GM19455 (cell line): ENCODE measurements around the gene THBS3.
"Not testable (repeated sequence)": the region's sequence is repeated elsewhere in the genome, so short reads cannot be mapped to it uniquely, and the experiment has no call there.

ENCODE experiments used
- ATAC-seq: cut with Tn5 transposase; IDR thresholded peaks from one replicate; pipeline ENCODE4 v1.9.1; 2021; ENCODE audit not compliant: unreplicated experiment

Gene THBS3

DNA sequence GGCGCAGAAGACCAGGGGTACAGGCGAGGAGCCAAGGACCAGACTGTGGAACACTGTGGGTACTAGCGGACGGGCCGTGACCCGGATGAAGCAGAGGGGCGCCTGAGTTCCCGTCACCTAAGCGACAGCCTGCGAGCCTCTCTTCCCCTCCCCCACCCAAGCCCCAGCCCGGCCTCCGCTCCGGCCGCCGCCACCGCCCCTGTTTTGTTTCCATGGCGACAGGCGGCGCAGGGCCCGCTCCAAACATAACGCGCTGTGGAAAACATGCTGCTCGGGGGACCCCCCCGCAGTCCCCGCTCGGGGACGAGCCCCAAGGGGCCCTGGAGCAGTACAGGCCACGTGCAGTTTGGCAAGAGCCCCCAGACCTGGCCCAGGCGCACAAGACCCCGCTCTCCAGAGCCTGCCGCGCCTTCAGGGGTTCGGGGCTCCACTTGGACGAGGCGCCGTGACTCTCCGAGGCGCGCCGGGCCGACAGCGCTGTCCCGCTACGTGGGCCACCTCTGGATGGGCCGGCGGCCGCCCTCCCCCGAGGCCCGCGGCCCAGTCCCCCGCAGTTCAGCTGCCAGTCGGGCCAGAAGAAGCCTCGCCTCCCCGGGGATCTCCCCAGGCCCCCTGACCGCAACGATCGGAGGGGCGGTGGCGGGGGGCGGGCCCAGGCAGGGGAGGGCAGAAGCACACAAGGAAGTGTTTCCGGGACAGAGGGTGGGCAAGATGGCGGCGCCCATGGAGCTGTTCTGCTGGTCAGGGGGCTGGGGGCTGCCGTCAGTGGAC lies 1.0 kb upstream of the THBS3 start, which contains the start of gene MTX1:
Gene MTX1 (plus strand): TSS at position 155 of the 771 bp plus-strand sequence. CDS start 110 bp downstream, at position 265.
- peak; percentile 76 for ATAC-seq

DNA sequence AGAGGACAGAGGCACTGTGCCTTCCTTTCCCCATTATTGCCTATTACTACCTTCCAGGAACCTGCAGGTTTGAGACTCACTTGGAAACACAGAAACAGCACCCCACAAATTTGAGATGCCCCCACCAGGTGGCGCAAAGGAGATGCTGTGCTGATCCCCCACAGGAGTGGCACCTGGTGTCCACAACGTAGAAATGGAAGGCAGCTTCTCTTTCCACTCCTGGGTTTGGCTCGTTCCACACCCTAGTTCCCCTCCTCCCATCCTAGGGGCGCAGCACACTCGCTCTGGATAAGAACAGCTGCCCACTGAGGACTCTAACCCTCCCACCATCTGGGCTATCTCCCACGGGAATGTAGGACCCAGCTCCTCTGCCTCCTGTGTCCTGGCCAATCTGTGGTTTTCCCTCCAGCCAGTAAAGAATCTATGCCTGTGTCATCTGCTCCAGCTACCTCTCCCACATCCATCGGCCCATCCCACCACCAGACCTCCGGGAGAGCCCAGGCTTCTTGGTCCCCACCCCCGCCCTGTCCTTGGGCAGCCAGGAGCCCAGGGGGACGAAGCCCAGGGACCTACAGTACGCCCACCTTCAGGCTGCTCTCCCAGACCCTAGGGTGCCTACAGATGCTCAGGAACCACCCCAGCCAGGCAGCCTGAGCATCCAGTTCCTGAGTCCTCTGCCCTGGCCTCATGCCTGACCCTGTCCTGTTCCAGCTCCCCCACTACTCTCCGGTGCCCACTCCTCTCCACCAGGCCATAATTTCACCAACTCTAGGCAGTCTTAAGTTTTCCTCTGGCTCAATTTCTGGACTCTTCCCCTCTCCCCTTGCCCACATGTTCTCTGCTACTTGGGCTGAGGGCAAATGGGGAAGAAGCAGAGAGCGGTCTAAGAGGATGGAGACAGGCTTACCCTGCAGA lies 549 bp downstream of the THBS3 start:
- ATAC-seq: no peak

DNA sequence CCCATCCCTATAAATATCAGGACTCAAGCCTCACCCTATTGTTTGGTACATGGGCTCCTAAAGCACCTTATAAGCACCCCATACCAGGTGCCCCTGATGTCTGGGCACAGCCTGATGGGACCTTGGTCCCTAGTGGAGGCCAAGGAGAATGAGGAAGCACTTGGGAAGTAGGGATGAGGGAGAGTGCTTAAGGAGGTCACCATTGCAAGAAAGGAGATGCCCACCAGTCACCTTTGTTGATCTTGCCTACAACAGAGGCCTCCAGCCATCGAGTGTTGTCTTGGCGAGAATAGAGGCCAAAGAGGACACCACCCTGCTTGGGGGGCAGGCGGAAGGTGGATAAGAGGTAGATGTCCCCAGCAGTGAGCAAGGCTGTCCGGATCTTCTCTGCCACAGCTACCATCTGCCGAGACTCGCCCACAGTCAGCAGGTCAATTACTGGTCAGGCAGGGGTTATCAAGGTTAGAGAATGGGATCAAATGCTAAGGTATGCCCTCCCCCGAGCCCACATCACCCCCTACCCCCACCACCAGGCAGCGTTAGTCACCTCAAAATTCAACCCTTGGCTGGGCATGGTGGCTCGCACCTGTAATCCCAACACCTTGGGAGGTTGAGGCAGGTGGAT lies 1.6 kb downstream of the THBS3 start:
- ATAC-seq: no peak

DNA sequence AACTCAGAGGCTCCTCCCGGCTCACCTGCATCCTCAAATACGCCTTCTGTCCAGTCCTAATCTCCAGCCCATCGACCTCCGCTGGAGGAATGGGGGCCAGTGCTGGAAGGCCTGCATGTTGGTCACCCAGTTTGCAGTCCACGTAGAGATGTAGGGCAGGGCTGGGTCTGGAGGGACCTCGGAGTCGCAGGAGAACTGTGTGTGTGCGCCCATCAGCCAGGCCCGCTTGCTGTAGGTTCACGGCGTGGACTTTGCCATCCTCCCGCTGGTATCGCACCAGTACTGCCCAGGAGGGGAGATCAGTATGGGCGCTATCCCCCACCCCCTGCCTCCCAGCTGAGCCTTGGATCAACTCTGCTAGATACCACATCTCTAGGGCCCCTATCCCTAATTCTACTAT lies 2.7 kb downstream of the THBS3 start:
- ATAC-seq: no peak

DNA sequence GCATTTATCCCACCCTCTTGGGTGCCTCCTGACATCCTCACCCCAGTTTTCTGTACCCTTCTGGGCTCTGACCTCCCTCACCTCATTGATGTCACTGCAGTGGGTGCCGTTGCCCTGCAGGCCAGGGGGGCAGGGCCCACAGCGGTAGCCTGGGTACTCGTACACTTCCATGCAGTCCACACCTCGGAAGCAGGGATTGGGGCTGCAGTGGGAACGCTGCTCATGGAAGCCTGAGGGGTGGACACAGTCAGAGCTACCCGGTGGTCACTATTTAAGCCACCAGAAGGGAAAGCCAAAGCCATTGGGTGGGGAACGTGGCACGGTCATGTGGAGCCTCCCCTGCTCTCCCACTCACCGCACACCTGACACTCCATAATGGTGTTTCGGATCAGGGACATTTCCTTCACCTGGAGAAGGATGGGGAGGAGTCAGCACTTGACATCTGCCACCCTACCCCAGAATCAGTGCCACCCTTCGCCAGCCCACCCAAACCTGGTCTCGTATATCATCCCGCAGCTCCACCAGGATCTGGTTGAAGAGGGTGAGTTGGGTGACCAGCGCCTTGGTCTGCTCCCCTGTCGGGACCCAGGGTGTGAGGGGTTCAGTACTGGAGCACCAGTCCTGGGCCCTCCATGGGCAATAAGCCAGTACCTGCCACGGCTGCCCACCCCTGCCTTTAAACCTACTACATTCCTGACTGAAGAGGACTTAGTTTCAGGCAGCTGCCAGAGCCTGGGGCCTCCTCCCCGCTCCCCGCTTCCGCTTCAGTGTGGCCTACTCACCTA lies 4.8 kb downstream of the THBS3 start:
- no peak for ATAC-seq

DNA sequence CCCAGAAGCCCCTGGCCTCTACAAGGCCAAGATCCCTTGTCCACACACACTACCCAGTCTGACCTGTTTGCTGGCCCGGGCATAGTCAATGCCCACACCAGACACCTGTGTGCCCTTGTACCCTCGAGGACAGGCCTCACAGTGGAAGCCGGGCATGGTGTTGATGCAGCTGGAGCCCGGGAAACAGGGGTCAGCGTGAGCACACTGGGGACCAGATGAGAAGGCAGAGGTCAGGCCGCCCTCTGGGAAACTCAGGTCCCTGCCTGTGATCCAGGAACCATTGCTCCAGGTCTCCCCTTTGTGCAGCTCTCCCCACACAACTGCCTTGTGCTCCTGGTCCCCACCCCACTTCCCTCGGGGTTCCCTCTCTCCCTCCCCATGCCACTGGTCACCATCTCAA lies 5.5 kb downstream of the THBS3 start:
- no peak for ATAC-seq

DNA sequence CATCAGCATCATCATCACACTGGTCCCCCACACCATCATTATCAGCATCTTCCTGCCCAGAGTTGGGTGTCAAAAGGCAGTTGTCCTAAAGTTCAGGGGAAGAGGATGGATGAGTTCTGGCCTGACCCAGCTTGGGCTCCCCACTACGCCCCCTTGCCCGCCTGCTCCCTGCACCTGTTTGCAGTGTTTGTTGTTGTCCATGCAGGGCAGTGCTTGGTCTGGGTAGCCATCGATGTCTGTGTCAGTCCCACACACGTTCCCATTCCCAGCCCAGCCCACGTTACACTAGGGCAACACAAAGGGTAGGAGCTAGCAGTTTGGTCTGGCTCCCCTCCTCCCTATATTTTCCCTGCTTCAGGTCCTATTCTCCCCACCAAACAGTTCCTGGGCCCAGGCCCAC lies 6.8 kb downstream of the THBS3 start:
- no peak for ATAC-seq

DNA sequence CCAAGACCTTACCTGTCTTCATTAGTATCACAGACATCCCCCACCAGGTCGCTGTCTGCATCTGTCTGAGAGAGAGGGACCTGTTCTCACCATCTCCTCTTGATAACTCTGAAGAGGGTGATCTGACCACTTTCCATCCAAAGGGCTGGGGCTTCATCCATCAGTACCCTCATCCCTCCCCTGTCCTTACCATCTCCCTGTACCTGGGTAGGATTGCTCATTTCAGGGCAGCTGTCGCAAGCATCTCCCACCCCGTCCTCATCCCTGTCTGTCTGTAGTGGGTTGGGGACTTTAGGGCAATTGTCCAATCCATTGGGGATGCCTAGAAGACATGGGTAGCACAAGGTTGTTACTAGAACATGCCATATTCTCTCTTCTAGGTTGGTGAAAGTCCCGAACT lies 7.9 kb downstream of the THBS3 start:
- no peak for ATAC-seq

DNA sequence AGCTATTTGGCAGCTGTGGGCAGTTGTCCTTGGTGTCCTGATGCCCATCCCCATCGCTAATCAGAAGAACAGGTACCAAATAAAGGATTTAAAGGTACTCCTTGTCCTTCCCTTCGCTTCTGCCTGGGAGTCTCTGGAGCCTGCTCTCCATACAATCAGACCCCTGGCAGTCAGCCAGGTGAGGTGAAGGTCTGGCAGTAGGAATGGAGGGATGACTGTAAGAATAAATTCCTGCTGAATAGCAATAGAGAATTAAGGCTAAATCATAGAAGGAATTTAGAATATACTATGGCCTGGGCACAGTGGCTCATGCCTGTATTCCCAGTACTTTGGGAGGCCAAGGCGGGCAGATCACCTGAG lies 9.2 kb downstream of the THBS3 start:
- no peak for ATAC-seq

DNA sequence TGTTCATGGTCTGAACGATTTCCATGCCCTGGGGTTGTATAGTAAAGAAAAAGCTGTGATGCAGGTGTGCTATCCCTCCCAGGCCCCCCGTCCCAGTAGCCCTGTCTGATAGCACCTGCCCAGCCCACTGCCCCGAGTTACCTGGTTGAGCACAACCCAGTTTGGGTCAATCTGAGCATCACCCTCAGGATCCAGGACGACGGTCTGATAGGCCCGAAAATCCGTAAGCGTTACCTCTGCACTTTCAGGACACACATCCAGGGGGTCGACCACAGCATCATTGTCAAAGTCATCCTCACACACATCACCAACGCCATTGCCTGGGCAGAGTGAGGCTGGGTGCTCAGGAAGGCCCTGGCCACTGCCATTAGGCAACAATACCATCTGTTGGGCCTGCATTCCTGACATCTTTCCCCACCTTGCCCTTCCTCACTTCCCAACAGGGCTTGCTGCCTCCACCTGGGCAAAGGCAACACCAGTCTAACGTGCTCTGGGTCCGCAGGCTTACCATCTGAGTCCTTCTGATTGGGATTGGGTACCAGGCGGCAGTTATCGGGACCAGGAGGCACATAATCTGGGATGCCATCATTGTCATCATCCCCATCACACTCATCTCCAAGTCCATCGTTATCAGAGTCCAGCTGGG lies 9.7 kb downstream of the THBS3 start:
- no peak for ATAC-seq

DNA sequence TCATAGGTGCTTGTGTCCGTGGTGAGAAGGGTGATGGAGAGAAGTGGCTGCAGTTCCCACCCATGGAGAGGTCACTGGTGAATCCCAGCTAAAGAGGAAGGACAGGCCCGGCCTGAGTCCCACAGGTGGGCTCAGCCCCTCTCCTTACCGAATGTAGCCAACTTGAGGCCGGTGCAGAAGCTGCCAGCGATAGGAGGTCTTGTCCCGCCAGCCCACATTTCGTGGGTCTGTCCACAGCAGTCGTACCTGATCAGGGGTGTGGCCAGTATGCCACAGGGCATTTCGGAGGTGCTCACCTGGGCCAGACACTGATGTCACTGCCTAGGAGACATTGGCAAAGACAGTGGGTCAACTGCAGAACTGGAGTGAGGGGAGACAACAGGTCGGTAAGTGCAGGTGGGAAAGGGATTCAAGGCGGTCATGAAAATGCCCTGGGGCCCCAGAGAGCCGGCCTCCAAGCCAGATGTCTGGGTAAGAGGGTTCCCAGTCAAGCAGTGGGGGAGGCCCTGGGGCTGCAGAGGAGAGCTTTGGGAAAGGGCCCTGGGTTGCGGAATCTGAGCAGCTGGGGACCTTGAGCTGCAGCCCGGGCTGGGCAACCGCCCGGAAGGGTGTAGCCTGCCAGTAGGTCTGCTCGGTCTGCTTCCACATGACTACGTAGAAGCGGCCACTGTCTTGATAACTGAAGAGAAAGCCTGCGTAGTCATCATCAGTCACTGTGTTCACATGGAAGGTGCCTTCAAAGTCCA lies 10.6 kb downstream of the THBS3 start:
- ATAC-seq: no peak

DNA sequence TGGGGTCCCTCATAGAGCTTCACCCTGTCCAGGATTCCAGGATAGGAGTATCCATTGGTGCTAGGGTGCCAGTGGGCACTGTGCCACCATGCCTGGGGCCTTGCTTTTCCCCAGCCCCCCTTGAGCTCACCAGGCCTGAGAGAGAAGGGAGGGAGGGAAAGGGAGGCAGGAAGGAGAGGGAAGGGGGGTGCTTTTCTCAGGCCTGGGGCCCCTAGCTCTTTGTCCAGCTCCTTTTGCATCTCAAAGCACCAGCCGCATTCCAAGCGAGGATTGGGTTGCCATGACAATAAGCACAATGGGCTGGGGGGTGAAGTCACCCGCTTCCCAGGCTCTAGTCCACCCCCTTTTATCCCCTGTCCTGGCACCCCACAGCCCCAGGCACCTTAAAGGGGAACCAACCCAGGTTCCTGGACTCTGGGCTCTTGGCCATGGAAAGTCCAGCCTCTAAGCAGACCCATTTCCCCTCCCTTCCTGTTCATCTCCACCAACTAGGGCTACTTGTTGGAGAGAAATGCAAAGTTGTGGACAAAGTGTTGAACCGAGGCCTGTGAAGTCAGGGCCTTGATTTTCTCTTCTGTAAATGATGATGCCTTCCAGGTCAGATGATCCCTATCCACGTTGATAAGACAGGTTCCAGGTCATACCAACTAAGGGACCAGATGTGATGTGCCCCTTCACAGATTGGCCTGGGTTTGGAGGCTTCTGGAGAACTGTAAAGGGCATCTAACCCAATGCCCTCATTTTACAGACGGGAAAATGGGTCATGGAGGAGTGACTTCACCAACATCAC lies 11.4 kb downstream of the THBS3 start:
- ATAC-seq: no peak

DNA sequence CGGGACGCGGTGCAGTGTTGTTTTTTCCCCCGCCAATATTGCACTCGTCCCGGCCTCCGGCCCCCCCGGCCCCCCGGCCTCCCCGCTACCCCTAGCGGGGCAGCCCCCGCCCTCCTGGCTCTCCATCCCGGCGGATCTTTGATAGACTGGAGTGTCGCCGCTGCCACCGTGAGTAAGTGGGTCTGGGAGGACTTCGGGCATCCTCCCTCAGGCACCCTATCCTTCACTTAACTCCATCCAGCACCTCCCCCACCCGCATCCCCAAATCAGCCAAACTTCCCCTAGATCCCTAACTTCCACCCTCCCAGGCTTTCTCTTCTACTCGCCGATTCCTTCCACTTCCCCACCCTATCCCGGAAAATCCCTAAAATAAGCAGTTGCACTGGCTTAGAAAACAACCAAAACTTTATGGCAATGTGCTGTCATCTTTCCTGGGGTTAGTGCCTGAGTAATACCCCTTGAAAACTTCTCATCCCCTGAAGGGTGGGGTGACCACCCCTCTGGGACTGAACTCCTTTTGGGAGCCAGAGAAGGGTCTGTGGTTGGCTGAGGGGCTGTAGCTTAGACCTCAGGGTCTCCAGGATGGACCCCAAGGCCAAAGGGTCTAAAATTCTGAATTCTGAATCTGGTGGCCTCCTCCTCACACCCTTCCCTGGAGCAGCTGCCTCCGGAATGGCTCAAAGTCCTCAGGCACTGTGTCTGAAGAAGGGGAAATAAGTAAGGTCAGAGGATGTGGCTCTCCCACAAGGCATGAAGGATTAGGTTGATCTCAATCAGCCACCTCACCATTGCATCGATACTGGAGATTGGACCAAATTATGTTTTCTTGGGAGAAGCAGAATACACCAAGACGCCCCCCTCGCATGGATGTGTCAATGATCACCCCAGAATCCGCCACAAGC lies 12.2 kb downstream of the THBS3 start:
- no peak for ATAC-seq

DNA sequence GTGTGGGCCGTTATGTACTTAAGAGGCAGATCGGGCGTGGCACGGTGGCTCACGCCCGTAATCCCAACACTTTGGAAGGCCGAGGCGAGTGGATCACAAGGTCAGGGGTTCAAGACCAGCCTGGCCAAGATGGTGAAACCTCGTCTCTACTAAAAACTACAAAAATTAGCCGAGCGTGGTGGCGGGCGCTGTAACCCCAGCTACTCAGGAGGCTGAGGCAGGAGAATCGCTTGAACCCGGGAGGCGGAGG lies 13.8 kb downstream of the THBS3 start:
- not testable (repeated sequence) for ATAC-seq

DNA sequence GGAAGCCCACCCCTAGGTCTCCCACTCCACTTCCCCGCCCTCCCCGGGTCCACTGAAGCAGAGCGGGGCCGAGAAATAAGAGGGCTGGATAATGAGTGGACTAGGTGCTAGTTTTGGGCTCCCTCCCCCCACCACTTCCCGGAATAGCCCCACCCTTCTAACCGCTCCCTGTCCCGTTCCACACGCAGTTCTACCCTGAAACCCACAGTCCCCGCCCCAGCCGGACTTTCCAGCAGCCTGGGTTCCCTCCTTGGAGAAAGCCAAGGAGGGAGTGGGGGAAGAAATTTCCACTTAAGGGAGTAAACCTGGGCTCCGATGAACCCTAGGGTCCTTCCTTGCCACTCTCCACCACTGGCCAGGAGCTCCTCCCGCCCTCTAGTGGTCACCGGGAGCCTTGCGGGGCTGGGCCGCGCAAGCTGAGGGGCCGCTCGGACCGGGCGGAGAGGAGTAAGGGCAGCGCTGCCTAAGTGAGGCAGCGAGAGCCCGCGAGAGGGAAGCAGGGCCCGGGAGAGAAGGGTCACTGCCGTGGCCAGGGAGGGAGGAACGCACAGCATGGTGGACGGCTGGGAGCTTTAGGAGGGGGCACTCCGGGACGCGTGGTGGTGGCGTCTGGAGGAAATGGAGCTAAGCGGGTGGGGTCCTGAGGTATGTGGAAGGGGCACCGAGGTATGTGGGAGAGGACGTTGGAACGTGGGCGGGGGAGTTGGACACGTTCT lies 14.3 kb downstream of the THBS3 start:
- ATAC-seq: peak; percentile 72

DNA sequence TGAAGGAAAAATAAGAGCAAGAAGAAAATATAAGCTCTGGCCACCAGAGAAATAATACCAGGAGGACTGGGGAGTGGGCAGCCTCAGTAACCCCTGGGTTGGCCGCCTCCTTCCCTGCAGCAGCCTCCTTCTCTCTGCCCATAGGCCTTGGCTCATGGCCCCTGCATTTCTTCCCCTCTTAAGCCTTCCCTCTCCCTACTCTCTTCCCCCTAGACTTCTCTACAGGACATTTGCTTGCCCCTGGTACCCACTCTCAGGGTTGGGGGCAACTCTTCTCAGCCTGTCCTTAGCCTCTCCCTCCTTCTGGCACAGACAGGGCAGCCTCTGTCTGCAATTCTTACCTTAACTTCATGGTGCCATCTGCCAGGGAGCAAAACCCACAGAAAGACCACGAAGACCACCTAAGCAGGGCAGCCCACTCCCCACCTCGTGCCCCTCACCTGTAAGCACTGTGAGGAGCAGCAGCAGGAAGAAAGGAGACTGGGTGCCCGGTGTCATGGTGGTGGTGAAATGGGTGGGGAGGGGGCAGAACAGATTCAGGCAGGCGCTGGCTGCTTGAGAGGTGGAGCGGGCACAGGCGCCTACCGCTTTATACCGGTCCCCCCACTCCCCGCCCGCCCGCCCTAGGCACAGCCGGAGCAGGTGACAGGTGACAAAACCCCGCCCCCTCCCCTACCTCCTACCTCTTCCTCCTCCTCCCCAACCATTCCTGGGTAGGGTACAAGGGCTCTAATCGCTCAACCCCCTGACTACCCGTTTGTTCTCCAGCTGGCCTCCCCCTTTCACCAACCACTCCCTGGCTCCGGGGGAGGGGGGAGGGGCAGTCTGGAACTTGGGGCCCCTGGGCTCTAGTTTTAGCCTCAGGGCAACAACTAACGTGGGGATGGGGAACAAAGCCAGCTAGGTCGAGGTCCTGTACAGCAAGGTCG lies 15.1 kb downstream of the THBS3 start:
- no peak for ATAC-seq

DNA sequence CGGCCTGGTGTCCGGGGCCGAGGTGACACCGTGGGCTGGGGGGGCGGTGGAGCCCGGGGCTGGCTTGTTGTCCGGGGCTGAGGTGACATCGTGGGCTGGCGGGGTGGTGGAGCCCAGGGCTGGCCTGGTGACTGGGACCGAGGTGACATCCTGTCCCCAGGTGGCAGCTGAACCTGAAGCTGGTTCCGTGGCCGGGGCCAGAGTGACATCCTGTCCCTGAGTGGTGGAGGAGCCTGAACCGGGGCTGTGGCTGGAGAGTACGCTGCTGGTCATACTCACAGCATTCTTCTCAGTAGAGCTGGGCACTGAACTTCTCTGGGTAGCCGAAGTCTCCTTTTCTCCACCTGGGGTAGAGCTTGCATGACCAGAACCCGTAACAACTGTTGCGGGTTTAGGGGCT lies 15.8 kb downstream of the THBS3 start:
- ATAC-seq: no peak
